Putamen (tissue), 1 donor: ENCODE results near the gene CRB3.
"Not testable (repeated sequence)": the region's sequence is repeated elsewhere in the genome, so short reads cannot be mapped to it uniquely, and the experiment has no call there.

ENCODE experiments used
- DNase-seq: peaks from one replicate; pipeline ENCODE4 v3.0.0-alpha.2; 2016; ENCODE audit warnings: low spot score

Gene CRB3

GRCh38 chr19:6491802-6492592 lies 27.9 kb downstream of the CRB3 start:
- peak; percentile 62 for DNase-seq

DNA sequence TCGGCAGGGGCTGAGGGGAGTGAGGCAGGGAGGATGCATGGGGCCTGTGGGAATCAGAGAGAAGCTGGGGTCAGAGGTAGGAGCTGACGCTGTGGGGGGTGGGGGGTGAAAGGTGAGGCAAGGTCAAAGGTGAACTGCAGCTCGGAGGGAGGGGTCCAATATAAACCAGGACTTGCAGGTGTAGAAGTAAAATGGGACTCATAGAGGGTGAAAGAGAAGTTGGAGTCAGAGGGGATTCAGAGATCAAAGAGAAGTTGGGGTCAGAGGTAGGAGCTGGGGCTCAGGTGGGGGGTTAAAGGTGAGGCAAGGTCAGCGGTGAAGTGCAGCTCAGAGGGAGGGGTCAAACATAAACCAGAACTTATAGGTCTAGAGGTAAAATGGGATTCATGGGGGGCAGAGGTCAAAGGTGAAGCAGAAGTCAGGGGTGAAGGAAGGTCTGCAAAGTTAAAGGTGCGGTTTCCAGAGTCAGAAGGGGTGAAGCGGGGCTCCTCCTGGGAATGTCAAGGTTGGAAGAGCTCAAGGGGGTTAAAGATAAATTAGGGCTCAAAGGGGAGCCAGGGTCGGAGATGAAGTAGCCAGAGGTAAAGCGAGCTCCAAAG lies 30.5 kb downstream of the CRB3 start:
- no peak for DNase-seq

- DNase-seq = no peak
Measured at GRCh38 chr19:6495947-6496346, 31.9 kb downstream of the CRB3 start.

DNA sequence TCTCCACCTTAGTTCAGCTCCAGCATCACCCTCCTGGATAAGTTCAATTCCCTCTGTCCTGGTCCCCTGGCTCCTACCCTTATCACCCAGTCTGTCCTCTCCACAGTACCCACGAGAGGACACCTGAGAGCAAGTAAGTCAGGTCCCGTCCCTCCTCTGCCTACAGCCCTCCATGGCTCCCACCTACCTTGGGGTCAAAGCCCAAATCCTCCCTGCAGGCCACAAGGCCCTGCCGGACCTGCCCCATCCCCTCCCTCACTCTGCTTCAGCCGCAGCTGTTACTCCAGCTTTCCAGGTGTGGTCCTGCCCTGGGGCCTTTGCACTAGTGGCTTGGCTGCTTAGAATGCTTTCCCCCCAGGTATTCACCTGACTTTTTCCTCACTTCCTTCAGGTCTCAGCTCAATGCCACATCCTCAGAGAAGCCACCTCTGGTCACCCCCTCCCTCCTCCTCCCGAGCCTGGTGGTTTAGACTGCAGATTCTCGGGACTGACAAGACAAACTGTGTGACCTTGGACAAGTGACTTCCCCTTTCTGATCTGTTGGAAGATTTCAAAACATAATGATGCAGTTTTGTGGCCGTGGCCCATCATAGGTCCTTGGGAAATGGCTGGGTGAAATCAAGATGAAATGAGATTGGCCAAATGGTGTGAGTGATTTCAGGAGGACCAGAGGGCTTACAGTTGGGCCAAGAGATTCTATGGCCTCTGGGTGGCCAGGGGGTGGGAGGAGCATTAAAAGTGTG lies 34.4 kb downstream of the CRB3 start:
- no peak for DNase-seq

DNA sequence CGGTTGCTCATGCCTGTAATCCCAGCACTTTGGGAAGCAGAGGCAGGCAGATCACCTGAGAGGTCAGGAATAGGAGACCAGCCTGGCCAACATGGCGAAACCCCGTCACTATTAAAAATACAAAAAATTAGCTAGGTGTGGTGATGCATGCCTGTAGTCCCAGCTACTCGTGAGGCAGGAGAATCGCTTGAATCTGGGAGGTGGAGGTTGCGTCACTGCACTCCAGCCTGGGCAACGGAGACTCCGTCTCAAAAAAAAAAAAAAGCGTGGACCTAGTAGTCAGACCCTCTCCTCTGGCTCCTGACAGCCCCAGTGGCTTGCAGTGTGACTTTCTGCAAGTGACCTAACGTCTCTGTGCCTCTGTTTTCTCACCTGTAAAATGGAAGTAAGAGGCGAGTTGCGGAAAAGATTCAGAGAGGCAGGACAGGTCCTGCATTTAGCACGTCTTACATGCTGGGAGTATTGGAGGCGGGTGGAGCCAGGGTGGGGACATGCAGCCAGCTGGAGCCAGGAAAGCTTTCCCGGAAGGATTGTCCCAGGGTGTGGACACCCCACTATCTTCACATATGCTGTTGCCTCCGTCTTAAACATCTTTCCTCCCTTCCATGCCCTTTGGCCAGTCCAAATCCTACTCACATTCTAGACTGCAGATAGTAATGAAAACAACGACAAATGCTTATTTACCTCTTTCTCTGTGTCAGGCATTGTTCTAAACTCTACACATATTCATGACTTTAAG lies 35.1 kb downstream of the CRB3 start:
- DNase-seq = no peak

GRCh38 chr19:6500837-6501739 lies 37.0 kb downstream of the CRB3 start:
- DNase-seq = no peak

DNA sequence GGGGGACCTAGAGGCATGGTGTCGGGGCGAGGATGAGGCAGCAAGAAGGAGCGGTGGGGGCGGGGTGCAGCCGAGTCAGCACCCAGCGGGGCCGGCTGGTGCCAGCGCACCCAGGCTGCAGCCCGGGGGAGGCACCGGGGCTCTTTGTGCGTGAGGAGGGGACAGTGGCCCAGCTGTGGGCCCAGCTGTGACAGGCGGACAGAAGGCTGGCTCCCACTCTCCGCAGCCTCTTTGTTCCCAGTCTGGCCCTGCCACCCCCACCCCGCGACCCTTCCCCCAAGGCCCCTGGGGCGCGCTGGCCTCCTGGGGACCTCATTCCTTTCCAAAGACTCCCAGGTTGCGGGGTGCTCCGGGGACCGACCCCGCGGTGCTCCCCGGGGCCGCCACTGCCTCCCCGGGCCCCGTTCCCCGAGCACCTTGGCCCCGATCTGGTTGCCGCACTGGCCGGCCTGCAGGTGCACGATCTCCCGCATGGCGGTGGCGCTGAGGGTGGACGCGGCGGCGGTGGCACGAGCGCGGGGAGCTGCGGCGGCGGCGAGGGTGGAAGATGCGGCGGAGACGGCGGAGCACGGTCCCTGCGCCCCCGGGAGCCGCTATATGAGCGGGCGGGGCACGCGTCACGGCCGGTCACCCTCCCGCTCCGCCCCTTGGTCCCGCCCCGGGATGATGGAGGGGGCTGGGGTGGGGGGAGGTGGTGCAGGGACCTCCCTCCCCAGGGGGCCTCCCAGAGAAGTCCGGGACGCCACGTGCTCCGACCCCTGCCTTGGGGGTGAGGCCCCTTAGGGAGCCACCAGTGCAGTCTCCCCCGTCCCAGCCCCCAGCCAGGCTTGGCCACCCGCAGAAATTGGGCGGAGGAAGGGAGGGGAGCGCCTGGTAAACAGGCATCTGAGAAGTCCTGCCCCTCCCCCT lies 37.9 kb downstream of the CRB3 start, which contains the start of gene TUBB4A:
TSS of gene TUBB4A (minus strand) at position 570 of the 909 bp plus-strand sequence. CDS start at position 473, 97 bp downstream.
- peak; percentile 91 for DNase-seq

- no peak for DNase-seq
Measured at GRCh38 chr19:6503407-6504201, 39.5 kb downstream of the CRB3 start.

DNA sequence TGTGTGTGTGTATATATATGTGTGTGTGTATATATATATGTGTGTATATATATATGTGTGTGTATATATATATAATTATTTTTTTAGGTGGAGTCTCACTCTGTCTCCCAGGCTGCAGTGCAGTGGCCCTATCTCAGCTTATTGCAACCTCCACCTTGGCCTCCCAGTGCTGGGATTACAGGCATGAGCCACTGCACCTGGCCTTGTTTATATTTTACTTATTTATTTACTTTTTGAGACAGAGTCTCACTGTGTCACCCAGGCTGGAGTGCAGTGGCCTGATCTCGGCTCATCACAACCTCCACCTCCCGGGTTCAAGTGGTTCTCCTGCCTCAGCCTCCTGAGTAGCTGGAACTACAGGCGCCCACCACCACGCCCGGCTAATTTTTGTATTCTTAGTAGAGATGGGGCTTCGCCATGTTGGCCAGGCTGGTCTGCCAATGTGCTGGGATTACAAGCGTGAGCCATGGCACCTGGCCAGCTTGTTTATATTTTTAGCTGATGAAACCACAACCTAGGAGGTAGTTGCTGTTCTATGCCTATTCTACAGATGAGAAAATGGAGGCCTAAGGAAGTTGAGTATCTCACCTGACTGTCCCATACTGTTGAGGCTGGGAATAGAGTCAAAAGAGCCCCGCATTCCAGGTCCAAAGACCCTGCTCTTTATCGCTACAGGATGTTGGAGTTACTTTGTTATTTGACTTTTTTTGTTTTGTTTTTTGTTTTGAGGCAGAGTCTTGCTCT lies 44.1 kb downstream of the CRB3 start:
- not testable (repeated sequence) for DNase-seq

- DNase-seq = peak; percentile 96
Measured at GRCh38 chr19:6509118-6509971, 45.3 kb downstream of the CRB3 start.

DNA sequence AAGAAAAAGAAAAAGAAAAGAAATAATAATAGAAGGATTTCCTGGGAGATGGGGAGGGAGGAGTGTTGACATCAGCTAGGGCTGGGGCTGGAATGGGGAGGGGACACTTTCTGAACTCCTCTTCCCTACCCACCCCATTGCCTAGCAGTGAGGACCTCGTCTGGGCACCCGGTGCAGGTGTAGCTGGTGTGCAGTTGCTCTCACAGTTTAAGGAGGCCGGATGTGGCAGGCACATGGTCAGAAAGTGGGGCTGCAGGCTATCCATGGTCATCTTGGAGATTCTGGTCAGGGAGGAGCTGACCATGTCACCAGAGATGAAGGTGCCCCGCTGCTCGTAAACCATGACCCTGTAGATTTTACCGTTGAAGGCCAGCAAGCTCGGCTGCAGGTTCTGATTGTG lies 46.5 kb downstream of the CRB3 start:
- DNase-seq = no peak

GRCh38 chr19:6514089-6514488 lies 50.0 kb downstream of the CRB3 start:
- DNase-seq = no peak

GRCh38 chr19:6514926-6515544 lies 51.0 kb downstream of the CRB3 start:
- DNase-seq = no peak

DNA sequence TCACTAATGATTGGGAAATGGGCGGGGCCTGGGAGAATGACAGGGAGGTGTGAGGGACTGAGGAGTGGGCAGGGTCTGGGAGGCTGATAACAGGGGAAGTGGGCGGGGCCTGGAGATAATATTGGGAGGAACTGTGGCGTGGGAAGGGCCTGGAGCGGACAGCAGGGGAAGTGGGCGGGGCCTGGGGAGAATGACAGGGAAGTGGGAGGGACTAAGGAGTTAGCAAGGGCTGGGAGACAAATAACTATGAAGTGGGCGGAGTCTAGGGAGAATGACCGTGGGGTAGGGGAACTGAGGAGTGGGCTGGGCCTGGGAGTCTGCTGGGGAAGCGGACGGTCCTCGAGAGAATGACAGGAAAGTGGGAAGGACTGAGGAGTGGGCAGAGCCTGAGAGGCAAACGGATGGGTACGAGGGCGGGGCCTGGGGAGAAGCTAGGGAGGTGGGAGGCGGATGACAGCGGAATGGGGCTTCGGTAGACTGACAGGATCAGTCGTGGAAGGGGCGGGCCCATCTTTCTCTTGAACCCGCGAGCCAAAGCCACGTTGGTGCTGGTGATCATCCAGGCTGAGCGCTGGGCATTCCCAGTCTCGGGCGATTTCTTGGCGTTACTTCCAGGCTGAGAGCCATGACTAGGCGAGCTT lies 52.1 kb downstream of the CRB3 start:
- peak; percentile 95 for DNase-seq
